SK-N-SH treated with all-trans-retinoic acid at 6 μM for 48 hours (cell line): ENCODE measurements around the gene EIF2B5.
A peak's percentile ranks its signal among the peaks of the same experiment; 100 is the strongest.

Experiments
- ATAC-seq: fragments of 200-7000 bp; cut with Tn5 transposase; 3 replicates; pipeline ENCODE4 v1.9.1; 2020; ENCODE audit warnings: mild to moderate bottlenecking, moderate library complexity
- CSDC2 ChIP-seq: fragments of 250-450 bp; sonication (Bioruptor Pico); IDR thresholded peaks from 2 replicates; pipeline ENCODE4 v1.5.0; 2020; ENCODE audit warnings: mild to moderate bottlenecking, moderate library complexity
- ESRRG ChIP-seq: fragments of 250-450 bp; sonication (Bioruptor Pico); IDR thresholded peaks from 2 replicates; pipeline ENCODE4 v1.6.1; 2021; ENCODE audit warnings: mild to moderate bottlenecking
- GLIS3 ChIP-seq: fragments of 250-450 bp; sonication (Bioruptor Pico); IDR thresholded peaks from 2 replicates; pipeline ENCODE4 v1.5.0; 2020; ENCODE audit warnings: mild to moderate bottlenecking, moderate library complexity
- ISL1 ChIP-seq: fragments of 250-450 bp; sonication (Bioruptor Pico); IDR thresholded peaks from 2 replicates; pipeline ENCODE4 v2.1.2; 2022; ENCODE audit warnings: mild to moderate bottlenecking, moderate library complexity
- OSR1 ChIP-seq: fragments of 250-450 bp; sonication (Bioruptor Pico); IDR thresholded peaks from 2 replicates; pipeline ENCODE4 v1.8.0; 2022; ENCODE audit warnings: moderate library complexity, mild to moderate bottlenecking, inconsistent platforms
- PPARA ChIP-seq: fragments of 250-450 bp; sonication (Bioruptor Pico); IDR thresholded peaks from 2 replicates; pipeline ENCODE4 v1.5.0; 2020; ENCODE audit warnings: mild to moderate bottlenecking, borderline replicate concordance
- SNAI2 ChIP-seq: fragments of 250-450 bp; sonication (Bioruptor Pico); IDR thresholded peaks from 2 replicates; pipeline ENCODE4 v1.5.0; 2020; ENCODE audit warnings: mild to moderate bottlenecking, moderate library complexity
- TCF4 ChIP-seq: fragments of 250-450 bp; sonication (Bioruptor Pico); IDR thresholded peaks from 2 replicates; pipeline ENCODE4 v1.8.0; 2021; ENCODE audit warnings: mild to moderate bottlenecking, moderate library complexity, borderline replicate concordance
- TOX ChIP-seq: fragments of 250-450 bp; sonication (Bioruptor Pico); IDR thresholded peaks from 2 replicates; pipeline ENCODE4 v1.8.0; 2021; ENCODE audit warnings: mild to moderate bottlenecking, moderate library complexity, borderline replicate concordance
- ZFP30 ChIP-seq: fragments of 450-650 bp; formaldehyde crosslinking; IDR thresholded peaks from 2 replicates; pipeline ENCODE4 v1.5.0; 2022; ENCODE audit warnings: mild to moderate bottlenecking, moderate library complexity
- ZNF70 ChIP-seq: fragments of 450-650 bp; formaldehyde crosslinking; IDR thresholded peaks from 2 replicates; pipeline ENCODE4 v1.5.0; 2020; ENCODE audit warnings: mild to moderate bottlenecking, moderate library complexity
- ZNF8 ChIP-seq: fragments of 450-650 bp; formaldehyde crosslinking; IDR thresholded peaks from 2 replicates; pipeline ENCODE4 v1.5.0; 2020; ENCODE audit warnings: mild to moderate bottlenecking, moderate library complexity
- TF ChIP-seq, protein P1 (sequence below): fragments of 250-450 bp; sonication (Bioruptor Pico); IDR thresholded peaks from 2 replicates; pipeline ENCODE4 v1.8.0; 2020; ENCODE audit warnings: mild to moderate bottlenecking, moderate library complexity, borderline replicate concordance
- TF ChIP-seq, protein P2 (sequence below): fragments of 250-450 bp; sonication (Bioruptor Pico); IDR thresholded peaks from 2 replicates; pipeline ENCODE4 v1.8.0; 2021; ENCODE audit warnings: low read depth, mild to moderate bottlenecking, moderate library complexity, borderline replicate concordance
- TF ChIP-seq, protein P3 (sequence below): fragments of 250-450 bp; sonication (Bioruptor Pico); IDR thresholded peaks from 2 replicates; pipeline ENCODE4 v1.5.1; 2021; ENCODE audit warnings: mild to moderate bottlenecking, moderate library complexity
- TF ChIP-seq, protein P4 (sequence below): fragments of 250-450 bp; sonication (Bioruptor Pico); IDR thresholded peaks from 2 replicates; pipeline ENCODE4 v1.5.0; 2020; ENCODE audit warnings: mild to moderate bottlenecking, moderate library complexity

The EIF2B5 gene

DNA sequence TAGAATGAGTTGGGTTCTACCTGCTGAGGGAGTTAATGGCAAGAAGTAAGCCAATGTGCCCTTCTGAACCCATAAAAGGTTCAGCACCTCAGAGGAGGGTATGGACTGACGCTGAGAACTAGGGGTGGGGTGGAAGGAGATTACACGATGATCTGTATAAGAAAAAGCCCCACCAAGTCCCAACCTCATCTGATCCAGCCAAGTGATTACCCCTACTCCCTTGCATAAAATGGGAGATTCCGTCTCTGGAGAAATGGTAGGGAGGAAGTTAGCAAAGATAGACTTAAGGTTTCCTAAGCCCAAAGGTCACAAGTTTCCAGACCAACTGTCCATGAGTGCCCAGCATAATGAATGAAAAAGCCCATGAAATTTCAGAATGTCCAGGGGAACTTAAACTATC, 12.9 kb downstream of the EIF2B5 start (continued):
- TF ChIP-seq, protein P1, sequence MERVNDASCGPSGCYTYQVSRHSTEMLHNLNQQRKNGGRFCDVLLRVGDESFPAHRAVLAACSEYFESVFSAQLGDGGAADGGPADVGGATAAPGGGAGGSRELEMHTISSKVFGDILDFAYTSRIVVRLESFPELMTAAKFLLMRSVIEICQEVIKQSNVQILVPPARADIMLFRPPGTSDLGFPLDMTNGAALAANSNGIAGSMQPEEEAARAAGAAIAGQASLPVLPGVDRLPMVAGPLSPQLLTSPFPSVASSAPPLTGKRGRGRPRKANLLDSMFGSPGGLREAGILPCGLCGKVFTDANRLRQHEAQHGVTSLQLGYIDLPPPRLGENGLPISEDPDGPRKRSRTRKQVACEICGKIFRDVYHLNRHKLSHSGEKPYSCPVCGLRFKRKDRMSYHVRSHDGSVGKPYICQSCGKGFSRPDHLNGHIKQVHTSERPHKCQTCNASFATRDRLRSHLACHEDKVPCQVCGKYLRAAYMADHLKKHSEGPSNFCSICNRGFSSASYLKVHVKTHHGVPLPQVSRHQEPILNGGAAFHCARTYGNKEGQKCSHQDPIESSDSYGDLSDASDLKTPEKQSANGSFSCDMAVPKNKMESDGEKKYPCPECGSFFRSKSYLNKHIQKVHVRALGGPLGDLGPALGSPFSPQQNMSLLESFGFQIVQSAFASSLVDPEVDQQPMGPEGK (CRISPR knock-in tag), result no peak
- no peak for TF ChIP-seq ZFP30 (CRISPR knock-in tag)
- TF ChIP-seq CSDC2 (CRISPR knock-in tag), result no peak
- no peak for TF ChIP-seq ZNF70
- TF ChIP-seq, protein P2, sequence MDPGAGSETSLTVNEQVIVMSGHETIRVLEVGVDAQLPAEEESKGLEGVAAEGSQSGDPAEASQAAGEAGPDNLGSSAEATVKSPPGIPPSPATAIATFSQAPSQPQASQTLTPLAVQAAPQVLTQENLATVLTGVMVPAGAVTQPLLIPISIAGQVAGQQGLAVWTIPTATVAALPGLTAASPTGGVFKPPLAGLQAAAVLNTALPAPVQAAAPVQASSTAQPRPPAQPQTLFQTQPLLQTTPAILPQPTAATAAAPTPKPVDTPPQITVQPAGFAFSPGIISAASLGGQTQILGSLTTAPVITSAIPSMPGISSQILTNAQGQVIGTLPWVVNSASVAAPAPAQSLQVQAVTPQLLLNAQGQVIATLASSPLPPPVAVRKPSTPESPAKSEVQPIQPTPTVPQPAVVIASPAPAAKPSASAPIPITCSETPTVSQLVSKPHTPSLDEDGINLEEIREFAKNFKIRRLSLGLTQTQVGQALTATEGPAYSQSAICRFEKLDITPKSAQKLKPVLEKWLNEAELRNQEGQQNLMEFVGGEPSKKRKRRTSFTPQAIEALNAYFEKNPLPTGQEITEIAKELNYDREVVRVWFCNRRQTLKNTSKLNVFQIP (CRISPR knock-in tag), result no peak

DNA sequence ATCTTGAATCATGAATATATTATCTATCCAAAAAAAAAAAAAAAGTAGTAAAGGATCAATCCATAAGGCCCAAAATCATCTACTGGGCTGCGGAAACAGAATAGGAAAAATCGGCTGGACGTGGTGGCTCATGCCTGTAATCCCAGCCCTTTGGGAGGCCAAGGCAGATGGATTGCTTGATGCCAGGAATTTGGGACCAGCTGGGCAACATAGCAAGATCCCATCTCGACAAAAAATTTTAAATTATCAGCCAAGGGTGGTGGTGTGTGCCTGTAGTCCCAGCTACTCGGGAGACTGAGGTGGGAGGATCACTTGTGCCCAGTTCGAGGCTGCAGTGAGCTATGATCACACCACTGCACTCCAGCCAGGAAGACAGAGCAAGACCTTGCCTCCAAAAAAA, 14.0 kb downstream of the EIF2B5 start:
- TF ChIP-seq TCF4 (CRISPR knock-in tag) (no peak), TOX (CRISPR knock-in tag) (no peak), ZFP30 (CRISPR knock-in tag) (no peak), OSR1 (CRISPR knock-in tag) (no peak), ZNF8 (CRISPR knock-in tag) (no peak), ESRRG (CRISPR knock-in tag) (no peak), SNAI2 (CRISPR knock-in tag) (no peak), PPARA (CRISPR knock-in tag) (no peak), GLIS3 (CRISPR knock-in tag) (no peak), ISL1 (CRISPR knock-in tag) (no peak)
- TF ChIP-seq, protein P3, sequence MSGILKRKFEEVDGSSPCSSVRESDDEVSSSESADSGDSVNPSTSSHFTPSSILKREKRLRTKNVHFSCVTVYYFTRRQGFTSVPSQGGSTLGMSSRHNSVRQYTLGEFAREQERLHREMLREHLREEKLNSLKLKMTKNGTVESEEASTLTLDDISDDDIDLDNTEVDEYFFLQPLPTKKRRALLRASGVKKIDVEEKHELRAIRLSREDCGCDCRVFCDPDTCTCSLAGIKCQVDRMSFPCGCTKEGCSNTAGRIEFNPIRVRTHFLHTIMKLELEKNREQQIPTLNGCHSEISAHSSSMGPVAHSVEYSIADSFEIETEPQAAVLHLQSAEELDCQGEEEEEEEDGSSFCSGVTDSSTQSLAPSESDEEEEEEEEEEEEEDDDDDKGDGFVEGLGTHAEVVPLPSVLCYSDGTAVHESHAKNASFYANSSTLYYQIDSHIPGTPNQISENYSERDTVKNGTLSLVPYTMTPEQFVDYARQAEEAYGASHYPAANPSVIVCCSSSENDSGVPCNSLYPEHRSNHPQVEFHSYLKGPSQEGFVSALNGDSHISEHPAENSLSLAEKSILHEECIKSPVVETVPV (CRISPR knock-in tag), result no peak
- TF ChIP-seq, protein P2 (CRISPR knock-in tag), result no peak
- TF ChIP-seq, protein P4, sequence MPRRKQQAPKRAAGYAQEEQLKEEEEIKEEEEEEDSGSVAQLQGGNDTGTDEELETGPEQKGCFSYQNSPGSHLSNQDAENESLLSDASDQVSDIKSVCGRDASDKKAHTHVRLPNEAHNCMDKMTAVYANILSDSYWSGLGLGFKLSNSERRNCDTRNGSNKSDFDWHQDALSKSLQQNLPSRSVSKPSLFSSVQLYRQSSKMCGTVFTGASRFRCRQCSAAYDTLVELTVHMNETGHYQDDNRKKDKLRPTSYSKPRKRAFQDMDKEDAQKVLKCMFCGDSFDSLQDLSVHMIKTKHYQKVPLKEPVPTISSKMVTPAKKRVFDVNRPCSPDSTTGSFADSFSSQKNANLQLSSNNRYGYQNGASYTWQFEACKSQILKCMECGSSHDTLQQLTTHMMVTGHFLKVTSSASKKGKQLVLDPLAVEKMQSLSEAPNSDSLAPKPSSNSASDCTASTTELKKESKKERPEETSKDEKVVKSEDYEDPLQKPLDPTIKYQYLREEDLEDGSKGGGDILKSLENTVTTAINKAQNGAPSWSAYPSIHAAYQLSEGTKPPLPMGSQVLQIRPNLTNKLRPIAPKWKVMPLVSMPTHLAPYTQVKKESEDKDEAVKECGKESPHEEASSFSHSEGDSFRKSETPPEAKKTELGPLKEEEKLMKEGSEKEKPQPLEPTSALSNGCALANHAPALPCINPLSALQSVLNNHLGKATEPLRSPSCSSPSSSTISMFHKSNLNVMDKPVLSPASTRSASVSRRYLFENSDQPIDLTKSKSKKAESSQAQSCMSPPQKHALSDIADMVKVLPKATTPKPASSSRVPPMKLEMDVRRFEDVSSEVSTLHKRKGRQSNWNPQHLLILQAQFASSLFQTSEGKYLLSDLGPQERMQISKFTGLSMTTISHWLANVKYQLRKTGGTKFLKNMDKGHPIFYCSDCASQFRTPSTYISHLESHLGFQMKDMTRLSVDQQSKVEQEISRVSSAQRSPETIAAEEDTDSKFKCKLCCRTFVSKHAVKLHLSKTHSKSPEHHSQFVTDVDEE (CRISPR knock-in tag), result no peak
- TF ChIP-seq, protein P1 (CRISPR knock-in tag), result no peak
- ATAC-seq, result no peak

DNA sequence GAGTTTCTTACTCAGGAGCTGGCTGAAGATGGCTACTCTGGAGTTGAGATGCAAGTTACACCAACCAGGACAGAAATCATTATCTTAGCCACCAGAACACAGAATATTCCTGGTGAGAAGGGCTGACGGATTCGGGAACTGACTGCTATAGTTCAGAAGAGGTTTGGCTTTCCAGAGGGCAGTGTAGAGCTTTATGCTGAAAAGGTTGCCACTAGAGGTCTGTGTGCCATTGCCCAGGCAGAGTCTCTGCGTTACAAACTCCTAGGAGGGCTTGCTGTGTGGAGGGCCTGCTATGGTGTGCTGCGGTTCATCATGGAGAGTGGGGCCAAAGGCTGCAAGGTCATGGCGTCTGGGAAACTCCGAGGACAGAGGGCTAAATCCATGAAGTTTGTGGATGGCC, 14.6 kb downstream of the EIF2B5 start:
- ATAC-seq, result peak; percentile 60
